Stimulated activated CD8-positive, alpha-beta memory T cell treated with anti-CD3 and anti-CD28 coated beads, Interleukin-12 subunit alpha, Interleukin-12 subunit beta, amount 100 ng/mL, for 24 hours (primary cell): ENCODE results near the gene SLC35F1.

Experiments used
- DNase-seq: peaks from one replicate; pipeline ENCODE4 v3.0.0-alpha.2; 2020; ENCODE audit errors: extremely low read depth

SLC35F1 gene

GRCh38 chr6:118122801-118123200, 215.7 kb downstream of the SLC35F1 start:
- DNase-seq, result no peak

- DNase-seq, result no peak
Measured at GRCh38 chr6:118123503-118124037, 216.5 kb downstream of the SLC35F1 start.

- DNase-seq, result no peak
Measured at GRCh38 chr6:118124851-118125250, 217.8 kb downstream of the SLC35F1 start.

GRCh38 chr6:118128755-118129154, 221.7 kb downstream of the SLC35F1 start:
- DNase-seq, result no peak

- no peak for DNase-seq
Measured at GRCh38 chr6:118134206-118134605, 227.1 kb downstream of the SLC35F1 start.

GRCh38 chr6:118134736-118135135, 227.7 kb downstream of the SLC35F1 start:
- DNase-seq, result no peak

GRCh38 chr6:118135371-118135770, 228.3 kb downstream of the SLC35F1 start:
- no peak for DNase-seq

GRCh38 chr6:118141211-118141610, 234.1 kb downstream of the SLC35F1 start:
- no peak for DNase-seq

- no peak for DNase-seq
Measured at GRCh38 chr6:118146584-118146983, 239.5 kb downstream of the SLC35F1 start.

- no peak for DNase-seq
Measured at GRCh38 chr6:118147511-118147910, 240.4 kb downstream of the SLC35F1 start.

- DNase-seq, result no peak
Measured at GRCh38 chr6:118148561-118148960, 241.5 kb downstream of the SLC35F1 start.

GRCh38 chr6:118152524-118152923, 245.5 kb downstream of the SLC35F1 start:
- no peak for DNase-seq

- DNase-seq, result no peak
Measured at GRCh38 chr6:118161343-118161742, 254.3 kb downstream of the SLC35F1 start.

GRCh38 chr6:118163542-118163941, 256.5 kb downstream of the SLC35F1 start:
- no peak for DNase-seq

- no peak for DNase-seq
Measured at GRCh38 chr6:118165500-118165899, 258.4 kb downstream of the SLC35F1 start.

- no peak for DNase-seq
Measured at GRCh38 chr6:118168421-118168820, 261.4 kb downstream of the SLC35F1 start.

- no peak for DNase-seq
Measured at GRCh38 chr6:118171852-118172251, 264.8 kb downstream of the SLC35F1 start.

- DNase-seq, result no peak
Measured at GRCh38 chr6:118174071-118174470, 267.0 kb downstream of the SLC35F1 start.

- no peak for DNase-seq
Measured at GRCh38 chr6:118177720-118178119, 270.7 kb downstream of the SLC35F1 start.

GRCh38 chr6:118179048-118179447, 272.0 kb downstream of the SLC35F1 start:
- DNase-seq, result no peak

- no peak for DNase-seq
Measured at GRCh38 chr6:118186672-118187567, 279.9 kb downstream of the SLC35F1 start.

- no peak for DNase-seq
Measured at GRCh38 chr6:118187568-118188164, 280.6 kb downstream of the SLC35F1 start.

GRCh38 chr6:118188561-118188960, 281.5 kb downstream of the SLC35F1 start:
- no peak for DNase-seq
